ENCODE measurements around the gene PDZD7. TPM values are rescaled to one million over a fixed set of nuclear protein-coding genes. Genes with fewer than 3 reads are reported as not detected.

Gene PDZD7
- total RNA-seq, 2 experiments from 2014 or later = 1.7 to 3.1 TPM

- Mint-ChIP-seq H3K4me1 (ENCODE audit: low read depth) (peaks cover 21% of the 10 kb centered on the region), H3K27ac (no peak overlapping the region), H3K36me3 (ENCODE audit: low read depth) (peaks cover 8% of the 10 kb centered on the region), H3K27me3 (no peaks in the 10 kb centered on the region), H3K9me3 (no peaks in the 10 kb centered on the region), H3K4me3 (no peak overlapping the region)
- Histone ChIP-seq H3K9me3 (ENCODE audit: control insufficient read depth in 1 of 2, insufficient read depth in 1 of 2, low read length in 2 of 2) (no peaks in the 10 kb centered on the region), H3K27ac (ENCODE audit: low read depth in 1 of 2, low read length in 2 of 2) (no peak overlapping the region), H3K27me3 (ENCODE audit: control insufficient read depth in 1 of 2, insufficient read depth in 2 of 2, low read length in 2 of 2) (no peaks in the 10 kb centered on the region), H3K4me3 (ENCODE audit: low read length) (no peak overlapping the region), H3K36me3 (ENCODE audit: insufficient read depth, low read length) (no peaks in the 10 kb centered on the region), H3K4me1 (ENCODE audit: insufficient read depth, low read length) (peaks cover 20% of the 10 kb centered on the region)
- TF ChIP-seq CTCF (IDR thresholded peaks at IDR 0.05) = no peak
- POLR2A ChIA-PET = no interaction called here
- DNase-seq (no peak), ATAC-seq (ENCODE audit: poor library complexity) (no peak)
- CTCF ChIA-PET = no interaction called here
- intact Hi-C loops (cut with DNase I, micrococcal nuclease) = no loop called here
Measured at GRCh38 chr10:100972115-100972903, 58.6 kb downstream of the PDZD7 start.

GRCh38 chr10:100970914-100971811, 59.8 kb downstream of the PDZD7 start:
- TF ChIP-seq CTCF (IDR thresholded peaks at IDR 0.05) = no peak
- POLR2A ChIA-PET = interaction anchor here (1.1 kb wide), 1 partner anchor 14 kb away, joined by 3 read pairs; no protein-coding TSS in a partner anchor
- Histone ChIP-seq H3K27ac (ENCODE audit: low read depth in 1 of 2, low read length in 2 of 2) (no peak overlapping the region), H3K9me3 (ENCODE audit: control insufficient read depth in 1 of 2, insufficient read depth in 1 of 2, low read length in 2 of 2) (no peaks in the 10 kb centered on the region), H3K27me3 (ENCODE audit: control insufficient read depth in 1 of 2, insufficient read depth in 2 of 2, low read length in 2 of 2) (no peaks in the 10 kb centered on the region), H3K4me3 (ENCODE audit: low read length) (no peak overlapping the region), H3K4me1 (ENCODE audit: insufficient read depth, low read length) (peaks cover 20% of the 10 kb centered on the region), H3K36me3 (ENCODE audit: insufficient read depth, low read length) (no peaks in the 10 kb centered on the region)
- no peaks in the 10 kb centered on the region for H3K9me3 Mint-ChIP-seq
- intact Hi-C loops (cut with DNase I, micrococcal nuclease) = loop anchor here in 1 of 2 experiments (2.0 kb wide), 1 partner anchor 20 kb away; no protein-coding TSS in a partner anchor
- H3K27ac Mint-ChIP-seq = no peak overlapping the region
- DNase-seq (no peak), ATAC-seq (ENCODE audit: poor library complexity) (no peak)
- H3K27me3 Mint-ChIP-seq = no peaks in the 10 kb centered on the region
- no peaks in the 10 kb centered on the region for H3K36me3 Mint-ChIP-seq (ENCODE audit: low read depth)
- H3K4me3 Mint-ChIP-seq = peak overlapping the region; percentile 74
- peaks cover 21% of the 10 kb centered on the region for H3K4me1 Mint-ChIP-seq (ENCODE audit: low read depth)
- CTCF ChIA-PET = no interaction called here

- Mint-ChIP-seq H3K4me1 (ENCODE audit: low read depth) (peaks cover 21% of the 10 kb centered on the region), H3K4me3 (peak overlapping the region; percentile 74), H3K27me3 (no peaks in the 10 kb centered on the region), H3K27ac (no peak overlapping the region), H3K36me3 (ENCODE audit: low read depth) (peaks cover 4% of the 10 kb centered on the region), H3K9me3 (no peaks in the 10 kb centered on the region)
- intact Hi-C loops (cut with DNase I, micrococcal nuclease) = loop anchor here in 1 of 2 experiments (2.0 kb wide), 1 partner anchor 21 kb away; no protein-coding TSS in a partner anchor
- ATAC-seq (ENCODE audit: poor library complexity) (peak; percentile 37), DNase-seq (peak in 8 of 14 experiments; percentile 12 to 66 (median 32))
- ChIA-PET POLR2A (interaction anchor here (1.1 kb wide), 1 partner anchor 15 kb away, joined by 3 read pairs; no protein-coding TSS in a partner anchor), CTCF (interaction anchor here (0.7 kb wide), 1 partner anchor 57 kb away, joined by 3 read pairs; no protein-coding TSS in a partner anchor)
- Histone ChIP-seq H3K27ac (ENCODE audit: low read depth in 1 of 2, low read length in 2 of 2) (no peak overlapping the region), H3K9me3 (ENCODE audit: control insufficient read depth in 1 of 2, insufficient read depth in 1 of 2, low read length in 2 of 2) (no peaks in the 10 kb centered on the region), H3K4me3 (ENCODE audit: low read length) (peak overlapping the region; percentile 46), H3K4me1 (ENCODE audit: insufficient read depth, low read length) (peaks cover 20% of the 10 kb centered on the region), H3K36me3 (ENCODE audit: insufficient read depth, low read length) (no peaks in the 10 kb centered on the region), H3K27me3 (ENCODE audit: control insufficient read depth in 1 of 2, insufficient read depth in 2 of 2, low read length in 2 of 2) (no peaks in the 10 kb centered on the region)
- TF ChIP-seq CTCF (IDR thresholded peaks at IDR 0.05) = no peak
Measured at GRCh38 chr10:100970076-100970913, 60.6 kb downstream of the PDZD7 start.

All from CD4-positive, alpha-beta T cell (primary cell).